HG02870 (cell line): Measurements from ENCODE around the gene SPNS1.
"Not testable (repeated sequence)": the region's sequence is repeated elsewhere in the genome, so short reads cannot be mapped to it uniquely, and the experiment has no call there.

Experiments
- ATAC-seq: cut with Tn5 transposase; IDR thresholded peaks from one replicate; pipeline ENCODE4 v1.9.1; 2021; ENCODE audit warnings: mild to moderate bottlenecking, moderate library complexity; ENCODE audit not compliant: unreplicated experiment

Gene SPNS1

GRCh38 chr16:28987170-28987853, 12.7 kb downstream of the SPNS1 start:
- no peak for ATAC-seq

GRCh38 chr16:28989363-28989762, 14.8 kb downstream of the SPNS1 start:
- no peak for ATAC-seq

GRCh38 chr16:28990375-28991040, 15.9 kb downstream of the SPNS1 start:
- ATAC-seq = no peak

GRCh38 chr16:28991687-28992086, 17.1 kb downstream of the SPNS1 start:
- no peak for ATAC-seq

GRCh38 chr16:28992496-28992895, 17.9 kb downstream of the SPNS1 start:
- ATAC-seq = no peak

GRCh38 chr16:28998837-28999236, 24.3 kb downstream of the SPNS1 start:
- ATAC-seq = no peak

- no peak for ATAC-seq
Observed at GRCh38 chr16:28999577-28999976, 25.0 kb downstream of the SPNS1 start.

- ATAC-seq = no peak
Observed at GRCh38 chr16:29000019-29000418, 25.4 kb downstream of the SPNS1 start.

GRCh38 chr16:29004496-29005139, 30.0 kb downstream of the SPNS1 start:
- ATAC-seq = not testable (repeated sequence)

GRCh38 chr16:29007730-29008593, 33.4 kb downstream of the SPNS1 start:
- no peak for ATAC-seq

GRCh38 chr16:29009050-29009837, 34.7 kb downstream of the SPNS1 start:
- no peak for ATAC-seq

- no peak for ATAC-seq
Observed at GRCh38 chr16:29009838-29010166, 35.2 kb downstream of the SPNS1 start.

GRCh38 chr16:29011112-29011511, 36.5 kb downstream of the SPNS1 start:
- ATAC-seq = no peak

GRCh38 chr16:29011851-29012250, 37.3 kb downstream of the SPNS1 start:
- ATAC-seq = no peak

GRCh38 chr16:29012913-29013553, 38.5 kb downstream of the SPNS1 start:
- no peak for ATAC-seq

- no peak for ATAC-seq
Observed at GRCh38 chr16:29014561-29015069, 40.0 kb downstream of the SPNS1 start.

- ATAC-seq = no peak
Observed at GRCh38 chr16:29022196-29022595, 47.6 kb downstream of the SPNS1 start.

- no peak for ATAC-seq
Observed at GRCh38 chr16:29023279-29024277, 49.0 kb downstream of the SPNS1 start.

- no peak for ATAC-seq
Observed at GRCh38 chr16:29024278-29024677, 49.7 kb downstream of the SPNS1 start.
